Transverse colon (tissue), 4 donors: Measurements from ENCODE around the gene ZNF408.

ENCODE experiments used
- CTCF ChIP-seq, 5 experiments: fragments of 200-600 bp in 3 of 5; fragments of 450-650 bp in 2 of 5; sonication (generic) in 3 of 5; IDR thresholded peaks; 1 replicate in 2 of 5; 2 replicates in 3 of 5; pipeline ENCODE4 v1.5.1; 2016 to 2017; ENCODE audit warnings: antibody characterized with exemption in 5 of 5, inconsistent platforms in 3 of 5, mild to moderate bottlenecking in 2 of 5, moderate library complexity in 1 of 5
- EP300 ChIP-seq: sonication (generic); formaldehyde crosslinking; IDR thresholded peaks from one replicate; pipeline ENCODE4 v1.6.1; 2017; ENCODE audit warnings: antibody characterized with exemption, low read depth
- POLR2A ChIP-seq: fragments of 450-650 bp; IDR thresholded peaks from one replicate; pipeline ENCODE4 v1.6.1; 2016; ENCODE audit warnings: antibody characterized with exemption, mild to moderate bottlenecking, moderate library complexity
- POLR2AphosphoS5 ChIP-seq, 3 donors: sonication (generic); formaldehyde crosslinking; IDR thresholded peaks; one replicate each; pipeline ENCODE4 v1.6.1; 2016; ENCODE audit warnings: antibody characterized with exemption in 3 of 3

- TF ChIP-seq CTCF (IDR thresholded peaks at IDR 0.05), result no peak
- TF ChIP-seq POLR2A, result no peak
- TF ChIP-seq EP300, result no peak
- no peak for TF ChIP-seq POLR2AphosphoS5 (IDR thresholded peaks at IDR 0.05)
These were observed 10.5 kb downstream of the ZNF408 start for GRCh38 chr11:46711303-46711702.
